Measurements from ENCODE around the gene GATA6. TPM values are rescaled to one million over a fixed set of nuclear protein-coding genes. Genes with fewer than 3 reads are reported as not detected.

GATA6 gene
- total RNA-seq, 1 experiment from 2014 or later: 54.6 TPM

DNA sequence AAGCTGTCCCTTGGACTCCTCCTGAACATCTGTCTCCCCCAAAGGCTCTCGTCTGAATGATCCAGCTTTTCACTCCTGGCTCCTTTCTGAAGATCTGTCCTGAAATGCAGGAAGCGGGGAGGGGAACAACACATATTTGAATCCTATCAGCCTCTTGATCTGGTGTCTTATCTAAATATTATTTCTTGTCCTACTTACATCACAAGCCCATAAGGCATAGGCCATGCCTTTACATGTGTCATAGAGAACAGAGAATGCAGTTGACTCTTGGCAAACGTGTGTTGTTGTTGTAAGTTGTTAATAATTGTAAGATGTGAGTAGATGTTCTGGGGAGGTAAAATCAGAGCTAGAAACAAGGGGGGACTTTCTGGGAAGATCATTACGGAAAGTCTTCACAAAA is 57.4 kb downstream of the GATA6 start:
- BruUV-seq (replicated peaks): no TSS peak
- intact Hi-C loops (cut with micrococcal nuclease; ENCODE audit: unreplicated experiment): no loop called here
- Mint-ChIP-seq H3K36me3 (ENCODE audit: insufficient read depth, unreplicated experiment) (no peaks in the 10 kb centered on the region), H3K27ac (ENCODE audit: unreplicated experiment) (peak overlapping the region; percentile 40), H3K4me3 (ENCODE audit: low read depth, unreplicated experiment) (no peak overlapping the region), H3K4me1 (ENCODE audit: low read depth, unreplicated experiment) (peaks cover 32% of the 10 kb centered on the region), H3K27me3 (ENCODE audit: unreplicated experiment) (no peaks in the 10 kb centered on the region), H3K9me3 (ENCODE audit: low read depth, unreplicated experiment) (no peaks in the 10 kb centered on the region)
- CTCF ChIA-PET: no interaction called here
- TF ChIP-seq, protein P1, sequence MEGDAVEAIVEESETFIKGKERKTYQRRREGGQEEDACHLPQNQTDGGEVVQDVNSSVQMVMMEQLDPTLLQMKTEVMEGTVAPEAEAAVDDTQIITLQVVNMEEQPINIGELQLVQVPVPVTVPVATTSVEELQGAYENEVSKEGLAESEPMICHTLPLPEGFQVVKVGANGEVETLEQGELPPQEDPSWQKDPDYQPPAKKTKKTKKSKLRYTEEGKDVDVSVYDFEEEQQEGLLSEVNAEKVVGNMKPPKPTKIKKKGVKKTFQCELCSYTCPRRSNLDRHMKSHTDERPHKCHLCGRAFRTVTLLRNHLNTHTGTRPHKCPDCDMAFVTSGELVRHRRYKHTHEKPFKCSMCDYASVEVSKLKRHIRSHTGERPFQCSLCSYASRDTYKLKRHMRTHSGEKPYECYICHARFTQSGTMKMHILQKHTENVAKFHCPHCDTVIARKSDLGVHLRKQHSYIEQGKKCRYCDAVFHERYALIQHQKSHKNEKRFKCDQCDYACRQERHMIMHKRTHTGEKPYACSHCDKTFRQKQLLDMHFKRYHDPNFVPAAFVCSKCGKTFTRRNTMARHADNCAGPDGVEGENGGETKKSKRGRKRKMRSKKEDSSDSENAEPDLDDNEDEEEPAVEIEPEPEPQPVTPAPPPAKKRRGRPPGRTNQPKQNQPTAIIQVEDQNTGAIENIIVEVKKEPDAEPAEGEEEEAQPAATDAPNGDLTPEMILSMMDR (IDR thresholded peaks at IDR 0.05; ENCODE audit: unreplicated experiment): no peak
- DNase-seq: no peak

- no peaks in the 10 kb centered on the region for H3K9me3 Mint-ChIP-seq (ENCODE audit: low read depth, unreplicated experiment)
- intact Hi-C loops (cut with micrococcal nuclease; ENCODE audit: unreplicated experiment): no loop called here
- H3K36me3 Mint-ChIP-seq (ENCODE audit: insufficient read depth, unreplicated experiment): no peaks in the 10 kb centered on the region
- BruUV-seq (replicated peaks): no TSS peak
- no peak overlapping the region for H3K4me3 Mint-ChIP-seq (ENCODE audit: low read depth, unreplicated experiment)
- no peak for DNase-seq
- H3K4me1 Mint-ChIP-seq (ENCODE audit: low read depth, unreplicated experiment): peaks cover 21% of the 10 kb centered on the region
- CTCF ChIA-PET: no interaction called here
- TF ChIP-seq, protein P1 (IDR thresholded peaks at IDR 0.05; ENCODE audit: unreplicated experiment): no peak
- no peak overlapping the region for H3K27ac Mint-ChIP-seq (ENCODE audit: unreplicated experiment)
- no peaks in the 10 kb centered on the region for H3K27me3 Mint-ChIP-seq (ENCODE audit: unreplicated experiment)
Measured at GRCh38 chr18:22228976-22229375, 59.6 kb downstream of the GATA6 start.

DNA sequence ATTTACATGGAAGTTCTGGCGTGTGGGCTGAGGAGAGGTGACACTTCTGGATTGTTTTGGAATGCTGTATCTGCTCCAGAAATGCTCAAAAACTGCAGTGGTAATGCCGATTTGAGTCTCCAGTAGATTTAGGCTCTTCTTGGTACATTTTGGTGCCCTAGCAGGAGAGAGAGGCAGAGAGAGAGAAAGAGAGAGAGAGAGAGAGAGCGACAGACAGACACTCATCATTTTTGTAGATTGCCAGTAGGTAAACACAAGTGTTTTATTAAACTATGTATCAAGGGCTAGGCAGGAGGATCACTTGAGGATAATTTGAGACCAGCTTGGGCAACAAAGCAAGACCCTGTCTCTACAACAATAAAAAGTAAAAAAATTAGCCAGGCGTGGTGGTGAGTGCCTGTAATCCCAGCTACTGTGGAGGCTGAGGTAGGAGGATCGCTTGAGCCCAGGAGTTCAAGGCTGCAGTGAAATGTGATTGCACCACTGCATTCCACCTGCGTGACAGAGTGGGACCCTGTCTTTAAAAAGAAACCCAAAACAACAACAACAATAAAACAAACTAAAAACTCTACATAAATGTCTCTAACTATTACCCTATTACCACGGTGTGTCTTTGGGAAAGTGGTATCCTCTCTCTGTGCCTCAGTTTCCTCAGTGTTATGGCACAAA is 60.2 kb downstream of the GATA6 start:
- CTCF ChIA-PET: no interaction called here
- H3K4me1 Mint-ChIP-seq (ENCODE audit: low read depth, unreplicated experiment): peaks cover 17% of the 10 kb centered on the region
- no TSS peak for BruUV-seq (replicated peaks)
- H3K9me3 Mint-ChIP-seq (ENCODE audit: low read depth, unreplicated experiment): no peaks in the 10 kb centered on the region
- H3K27ac Mint-ChIP-seq (ENCODE audit: unreplicated experiment): no peak overlapping the region
- no peak overlapping the region for H3K4me3 Mint-ChIP-seq (ENCODE audit: low read depth, unreplicated experiment)
- no peaks in the 10 kb centered on the region for H3K27me3 Mint-ChIP-seq (ENCODE audit: unreplicated experiment)
- H3K36me3 Mint-ChIP-seq (ENCODE audit: insufficient read depth, unreplicated experiment): no peaks in the 10 kb centered on the region
- intact Hi-C loops (cut with micrococcal nuclease; ENCODE audit: unreplicated experiment): no loop called here
- TF ChIP-seq, protein P1 (IDR thresholded peaks at IDR 0.05; ENCODE audit: unreplicated experiment): no peak
- DNase-seq: no peak

- TF ChIP-seq, protein P1 (IDR thresholded peaks at IDR 0.05; ENCODE audit: unreplicated experiment): no peak
- no peaks in the 10 kb centered on the region for H3K36me3 Mint-ChIP-seq (ENCODE audit: insufficient read depth, unreplicated experiment)
- intact Hi-C loops (cut with micrococcal nuclease; ENCODE audit: unreplicated experiment): no loop called here
- no peak for DNase-seq
- no peak overlapping the region for H3K27ac Mint-ChIP-seq (ENCODE audit: unreplicated experiment)
- no peak overlapping the region for H3K4me3 Mint-ChIP-seq (ENCODE audit: low read depth, unreplicated experiment)
- no peaks in the 10 kb centered on the region for H3K9me3 Mint-ChIP-seq (ENCODE audit: low read depth, unreplicated experiment)
- BruUV-seq (replicated peaks): no TSS peak
- CTCF ChIA-PET: no interaction called here
- H3K4me1 Mint-ChIP-seq (ENCODE audit: low read depth, unreplicated experiment): peaks cover 17% of the 10 kb centered on the region
- no peaks in the 10 kb centered on the region for H3K27me3 Mint-ChIP-seq (ENCODE audit: unreplicated experiment)
Measured at GRCh38 chr18:22230471-22230945, 61.1 kb downstream of the GATA6 start.

Measured in Calu3 (cell line).